NCI-H526 treated with DMSO at 0.1 percent for 48 hours (cell line): ENCODE results near the gene PM20D1.

ENCODE experiments used
- DNase-seq: peaks from one replicate; lab custom pipeline; 2025; lab: John Stamatoyannopoulos, UW

The PM20D1 gene

GRCh38 chr1:205840146-205840923 lies 9.6 kb downstream of the PM20D1 start:
- no peak for DNase-seq

GRCh38 chr1:205837382-205837970 lies 12.5 kb downstream of the PM20D1 start:
- DNase-seq: no peak

GRCh38 chr1:205834751-205835150 lies 15.2 kb downstream of the PM20D1 start:
- DNase-seq: no peak

- no peak for DNase-seq
Measured at GRCh38 chr1:205832326-205832751, 17.6 kb downstream of the PM20D1 start.

GRCh38 chr1:205827623-205828022 lies 22.3 kb downstream of the PM20D1 start:
- DNase-seq: peak; percentile 2

- no peak for DNase-seq
Measured at GRCh38 chr1:205826995-205827394, 22.9 kb downstream of the PM20D1 start.

GRCh38 chr1:205826016-205826806 lies 23.7 kb downstream of the PM20D1 start:
- DNase-seq: no peak

GRCh38 chr1:205824180-205824579 lies 25.8 kb downstream of the PM20D1 start:
- DNase-seq: no peak

GRCh38 chr1:205823260-205823659 lies 26.7 kb downstream of the PM20D1 start:
- DNase-seq: peak; percentile 2

GRCh38 chr1:205822397-205822796 lies 27.5 kb downstream of the PM20D1 start:
- no peak for DNase-seq

GRCh38 chr1:205817988-205818387 lies 31.9 kb downstream of the PM20D1 start:
- no peak for DNase-seq

- DNase-seq: no peak
Measured at GRCh38 chr1:205817364-205817763, 32.6 kb downstream of the PM20D1 start.

- DNase-seq: no peak
Measured at GRCh38 chr1:205813755-205814058, 36.2 kb downstream of the PM20D1 start.

- peak; percentile 73 for DNase-seq
Measured at GRCh38 chr1:205812878-205813754, 36.8 kb downstream of the PM20D1 start, which contains the start of gene SLC41A1. TSS of gene SLC41A1 (minus strand) at chr1:205813198. CDS start at chr1:205810441, 2,757 bp downstream.

- peak; percentile 16 for DNase-seq
Measured at GRCh38 chr1:205812271-205812877, 37.6 kb downstream of the PM20D1 start.

- no peak for DNase-seq
Measured at GRCh38 chr1:205811660-205812059, 38.3 kb downstream of the PM20D1 start.

GRCh38 chr1:205810448-205811157 lies 39.3 kb downstream of the PM20D1 start:
- no peak for DNase-seq

GRCh38 chr1:205809942-205810345 lies 40.0 kb downstream of the PM20D1 start:
- no peak for DNase-seq

- no peak for DNase-seq
Measured at GRCh38 chr1:205809469-205809868, 40.5 kb downstream of the PM20D1 start.

GRCh38 chr1:205805082-205805711 lies 44.7 kb downstream of the PM20D1 start:
- DNase-seq: no peak
